Progenitor cell of endocrine pancreas (in vitro differentiated cells): ENCODE measurements around the gene C9orf72. TPM values are rescaled to one million over a fixed set of nuclear protein-coding genes. Genes with fewer than 3 reads are reported as not detected.
"Not testable (repeated sequence)": the region's sequence is repeated elsewhere in the genome, so short reads cannot be mapped to it uniquely, and the experiment has no call there.

Experiments
- DNase-seq: peaks from one replicate; pipeline ENCODE4 v3.0.0; 2021; ENCODE audit warnings: low spot score; ENCODE audit not compliant: unreplicated experiment
- H3K27ac Mint-ChIP-seq: 2 replicates; pipeline ENCODE4 v1.8.0; 2021; ENCODE audit warnings: mild to moderate bottlenecking, moderate library complexity, mixed read lengths
- H3K27me3 Mint-ChIP-seq: 2 replicates; pipeline ENCODE4 v1.8.0; 2021; ENCODE audit warnings: mixed read lengths
- H3K36me3 Mint-ChIP-seq: 2 replicates; pipeline ENCODE4 v1.8.0; 2022; ENCODE audit warnings: mixed read lengths; ENCODE audit not compliant: insufficient read depth
- H3K4me1 Mint-ChIP-seq: 2 replicates; pipeline ENCODE4 v1.8.0; 2021; ENCODE audit warnings: low read depth, mixed read lengths
- H3K4me3 Mint-ChIP-seq: 2 replicates; pipeline ENCODE4 v1.8.0; 2021; ENCODE audit warnings: low read depth, mild to moderate bottlenecking, moderate library complexity, mixed read lengths
- H3K9me3 Mint-ChIP-seq: 2 replicates; pipeline ENCODE4 v1.8.0; 2021; ENCODE audit warnings: low read depth, mixed read lengths
- total RNA-seq: library from RNA; stranded (reverse); gene quantifications from 2 replicates; pipeline ENCODE4 v1.2.1, GENCODE V29; 2021
- TF ChIP-seq, protein P1 (sequence below): fragments of 200-600 bp; sonication (generic); IDR thresholded peaks from one replicate; pipeline ENCODE4 v1.5.0; 2021; ENCODE audit warnings: antibody characterized with exemption, mild to moderate bottlenecking; ENCODE audit not compliant: unreplicated experiment

The C9orf72 gene
- total RNA-seq, 1 donor from 2014 or later: 18.6 TPM

- no peaks in the 10 kb centered on the region for H3K9me3 Mint-ChIP-seq
- H3K36me3 Mint-ChIP-seq: peaks cover 10% of the 10 kb centered on the region
- H3K4me3 Mint-ChIP-seq: no peak overlapping the region
- no peaks in the 10 kb centered on the region for H3K4me1 Mint-ChIP-seq
- TF ChIP-seq, protein P1, sequence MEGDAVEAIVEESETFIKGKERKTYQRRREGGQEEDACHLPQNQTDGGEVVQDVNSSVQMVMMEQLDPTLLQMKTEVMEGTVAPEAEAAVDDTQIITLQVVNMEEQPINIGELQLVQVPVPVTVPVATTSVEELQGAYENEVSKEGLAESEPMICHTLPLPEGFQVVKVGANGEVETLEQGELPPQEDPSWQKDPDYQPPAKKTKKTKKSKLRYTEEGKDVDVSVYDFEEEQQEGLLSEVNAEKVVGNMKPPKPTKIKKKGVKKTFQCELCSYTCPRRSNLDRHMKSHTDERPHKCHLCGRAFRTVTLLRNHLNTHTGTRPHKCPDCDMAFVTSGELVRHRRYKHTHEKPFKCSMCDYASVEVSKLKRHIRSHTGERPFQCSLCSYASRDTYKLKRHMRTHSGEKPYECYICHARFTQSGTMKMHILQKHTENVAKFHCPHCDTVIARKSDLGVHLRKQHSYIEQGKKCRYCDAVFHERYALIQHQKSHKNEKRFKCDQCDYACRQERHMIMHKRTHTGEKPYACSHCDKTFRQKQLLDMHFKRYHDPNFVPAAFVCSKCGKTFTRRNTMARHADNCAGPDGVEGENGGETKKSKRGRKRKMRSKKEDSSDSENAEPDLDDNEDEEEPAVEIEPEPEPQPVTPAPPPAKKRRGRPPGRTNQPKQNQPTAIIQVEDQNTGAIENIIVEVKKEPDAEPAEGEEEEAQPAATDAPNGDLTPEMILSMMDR: no peak
- DNase-seq: no peak
- no peaks in the 10 kb centered on the region for H3K27me3 Mint-ChIP-seq
- H3K27ac Mint-ChIP-seq: no peak overlapping the region
Measured at GRCh38 chr9:27510780-27511179, 62.5 kb downstream of the C9orf72 start.

DNA sequence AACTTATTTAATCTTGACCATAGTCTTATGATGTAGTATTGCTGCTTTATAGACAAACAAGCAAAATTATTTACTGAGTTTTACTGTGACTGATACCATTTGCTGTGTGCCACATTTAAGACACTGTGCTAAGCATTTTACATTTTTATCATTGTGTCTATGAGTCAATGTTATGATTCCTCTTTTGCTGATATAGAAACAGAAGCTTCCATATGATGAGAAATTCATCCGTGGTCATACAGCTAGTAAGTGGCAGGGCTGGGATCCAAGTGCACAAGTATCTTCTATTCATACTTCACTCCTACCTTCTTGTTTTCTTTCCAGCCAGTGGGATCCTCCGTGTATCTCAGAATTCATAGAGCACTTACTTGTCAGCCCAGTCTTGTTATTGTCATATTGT is 66.3 kb downstream of the C9orf72 start:
- Mint-ChIP-seq H3K9me3 (no peaks in the 10 kb centered on the region), H3K27ac (no peak overlapping the region), H3K27me3 (no peaks in the 10 kb centered on the region), H3K36me3 (peaks cover 10% of the 10 kb centered on the region), H3K4me1 (no peaks in the 10 kb centered on the region), H3K4me3 (no peak overlapping the region)
- TF ChIP-seq, protein P1: no peak
- no peak for DNase-seq

- H3K9me3 Mint-ChIP-seq: no peaks in the 10 kb centered on the region
- no peaks in the 10 kb centered on the region for H3K27me3 Mint-ChIP-seq
- TF ChIP-seq, protein P1: no peak
Measured at GRCh38 chr9:27505744-27506161, 67.5 kb downstream of the C9orf72 start.

DNA sequence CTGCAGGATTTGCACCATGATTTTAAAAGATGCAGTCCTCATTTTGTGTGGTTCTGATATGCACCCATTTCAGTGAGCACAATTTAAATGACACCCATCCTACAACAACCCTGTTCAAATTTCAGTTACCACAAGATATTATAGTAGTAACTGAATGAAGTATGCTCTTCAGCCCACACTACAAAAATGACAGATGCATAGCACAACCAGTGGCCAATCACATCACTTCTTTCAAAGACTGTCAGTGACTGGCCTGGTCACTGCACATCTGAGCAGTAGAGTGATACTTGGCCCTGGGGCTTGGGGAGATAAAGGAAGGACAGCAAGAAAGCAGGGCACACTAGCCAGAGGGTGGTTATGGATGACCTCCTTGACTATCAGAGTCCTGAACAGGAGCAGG is 69.0 kb downstream of the C9orf72 start:
- H3K36me3 Mint-ChIP-seq: peaks cover 15% of the 10 kb centered on the region
- H3K4me1 Mint-ChIP-seq: no peaks in the 10 kb centered on the region
- H3K27ac Mint-ChIP-seq: no peak overlapping the region
- H3K9me3 Mint-ChIP-seq: no peaks in the 10 kb centered on the region
- no peaks in the 10 kb centered on the region for H3K27me3 Mint-ChIP-seq
- H3K4me3 Mint-ChIP-seq: no peak overlapping the region
- no peak for DNase-seq
- TF ChIP-seq, protein P1: no peak

More at GRCh38 chr9:27505744-27506161, 67.5 kb downstream of the C9orf72 start:
- no peak for DNase-seq
- peaks cover 15% of the 10 kb centered on the region for H3K36me3 Mint-ChIP-seq
- H3K4me1 Mint-ChIP-seq: no peaks in the 10 kb centered on the region
- H3K27ac Mint-ChIP-seq: no peak overlapping the region
- no peak overlapping the region for H3K4me3 Mint-ChIP-seq

- Mint-ChIP-seq H3K4me1 (no peaks in the 10 kb centered on the region), H3K4me3 (no peak overlapping the region), H3K27me3 (no peaks in the 10 kb centered on the region), H3K9me3 (no peaks in the 10 kb centered on the region), H3K36me3 (peaks cover 13% of the 10 kb centered on the region), H3K27ac (no peak overlapping the region)
- no peak for DNase-seq
- TF ChIP-seq, protein P1: no peak
Measured at GRCh38 chr9:27503623-27504022, 69.7 kb downstream of the C9orf72 start.

DNA sequence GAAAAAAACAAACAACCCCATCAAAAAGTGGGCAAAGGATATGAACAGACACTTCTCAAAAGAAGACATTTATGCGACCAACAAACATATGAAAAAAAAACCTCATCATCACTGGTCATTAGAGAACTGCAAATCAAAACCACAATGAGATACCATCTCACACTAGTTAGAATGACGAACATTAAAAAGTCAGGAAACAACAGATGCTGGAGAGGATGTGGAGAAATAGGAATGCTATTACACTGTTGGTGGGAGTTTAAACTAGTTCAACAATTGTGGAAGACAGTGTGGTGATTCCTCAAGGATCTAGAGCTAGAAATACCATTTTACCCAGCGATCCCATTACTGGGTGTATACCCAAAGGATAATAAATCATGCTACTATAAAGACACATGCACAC is 72.4 kb downstream of the C9orf72 start:
- H3K27me3 Mint-ChIP-seq, H3K9me3 Mint-ChIP-seq, H3K36me3 Mint-ChIP-seq, H3K4me1 Mint-ChIP-seq, H3K27ac Mint-ChIP-seq, H3K4me3 Mint-ChIP-seq, DNase-seq: not testable (repeated sequence)
